HG03196 (cell line): ENCODE results near the gene SART3.
"Not testable (repeated sequence)": the region's sequence is repeated elsewhere in the genome, so short reads cannot be mapped to it uniquely, and the experiment has no call there.

ENCODE experiments used
- ATAC-seq: cut with Tn5 transposase; IDR thresholded peaks from one replicate; pipeline ENCODE4 v1.9.1; 2021; ENCODE audit not compliant: unreplicated experiment

The SART3 gene

GRCh38 chr12:108565976-108566375 lies 5.0 kb upstream of the SART3 start:
- no peak for ATAC-seq

DNA sequence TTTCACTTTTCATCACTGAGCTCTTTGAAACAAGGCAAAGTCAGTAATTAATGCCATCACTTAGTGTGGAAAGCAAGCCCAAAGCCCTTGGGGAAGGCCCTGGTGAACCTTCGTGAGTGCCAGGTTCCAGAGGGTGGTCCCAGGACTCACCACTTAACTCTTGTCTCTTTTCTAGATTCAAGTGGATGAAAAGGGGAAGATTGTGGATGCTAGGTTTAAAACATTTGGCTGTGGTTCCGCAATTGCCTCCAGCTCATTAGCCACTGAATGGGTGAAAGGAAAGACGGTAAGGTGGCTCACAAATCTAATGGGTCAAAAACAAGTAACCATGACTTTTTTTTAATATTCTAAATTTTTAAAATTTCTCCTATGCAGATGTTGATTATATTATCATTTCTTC lies 4.2 kb upstream of the SART3 start:
- no peak for ATAC-seq

DNA sequence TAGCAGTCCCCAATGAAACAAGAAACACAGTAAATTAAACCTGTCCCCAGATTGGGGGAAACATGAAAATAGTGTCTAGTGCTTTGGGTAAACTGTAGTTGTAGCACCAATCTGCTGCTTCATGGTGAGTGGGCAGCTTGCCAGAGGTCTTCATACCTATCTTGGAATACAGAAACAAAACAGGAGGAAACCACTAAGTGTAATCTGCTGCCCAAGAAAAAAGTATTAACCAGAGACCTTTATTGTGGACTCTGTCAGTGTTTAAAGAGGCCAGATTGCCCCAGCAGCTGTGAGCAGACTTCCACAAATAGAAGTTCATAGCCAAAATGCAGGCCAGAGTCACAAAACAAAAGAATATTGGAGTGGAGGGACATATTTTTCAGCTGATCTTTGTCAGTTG lies 3.8 kb upstream of the SART3 start:
- ATAC-seq: no peak

- no peak for ATAC-seq
Observed at GRCh38 chr12:108563804-108564151, 2.8 kb upstream of the SART3 start.

GRCh38 chr12:108563136-108563803 lies 2.3 kb upstream of the SART3 start:
- peak; percentile 29 for ATAC-seq

- peak; percentile 45 for ATAC-seq
Observed at GRCh38 chr12:108562348-108563135, 1.6 kb upstream of the SART3 start, which contains the start of gene ISCU. Gene ISCU, plus strand, starts transcription at chr12:108562596. Its CDS starts 27 bp downstream, at chr12:108562623.

GRCh38 chr12:108561852-108562347 lies 927 bp upstream of the SART3 start:
- ATAC-seq: peak; percentile 3

GRCh38 chr12:108560321-108560721 lies 652 bp downstream of the SART3 start:
- ATAC-seq: no peak

GRCh38 chr12:108559748-108560147 lies 1.2 kb downstream of the SART3 start:
- ATAC-seq: no peak

- no peak for ATAC-seq
Observed at GRCh38 chr12:108559007-108559655, 1.8 kb downstream of the SART3 start.

GRCh38 chr12:108555383-108555782 lies 5.6 kb downstream of the SART3 start:
- ATAC-seq: not testable (repeated sequence)

DNA sequence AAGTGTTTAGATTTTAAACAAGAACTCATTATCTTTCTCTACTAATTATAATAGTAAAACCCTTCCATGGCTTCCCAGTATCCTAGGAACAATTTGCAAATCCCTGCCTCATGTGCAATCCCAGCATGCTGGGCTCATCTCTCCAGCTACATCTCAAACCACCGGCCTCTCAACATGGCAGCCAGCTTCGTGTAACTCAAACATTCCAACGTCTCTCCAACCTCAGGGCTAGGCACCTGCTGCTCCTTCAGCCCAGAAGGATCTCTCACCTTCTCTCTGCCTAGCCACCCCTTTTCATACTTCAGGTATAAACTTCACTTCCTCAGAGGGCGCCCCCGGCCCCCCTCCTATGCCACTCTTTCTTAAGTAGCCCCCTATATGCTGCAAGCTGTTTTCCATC lies 7.2 kb downstream of the SART3 start:
- no peak for ATAC-seq

GRCh38 chr12:108551535-108551934 lies 9.4 kb downstream of the SART3 start:
- ATAC-seq: no peak

- no peak for ATAC-seq
Observed at GRCh38 chr12:108548954-108549521, 11.9 kb downstream of the SART3 start.

- no peak for ATAC-seq
Observed at GRCh38 chr12:108547686-108548085, 13.3 kb downstream of the SART3 start.

GRCh38 chr12:108543652-108544051 lies 17.3 kb downstream of the SART3 start:
- no peak for ATAC-seq

- no peak for ATAC-seq
Observed at GRCh38 chr12:108542320-108542719, 18.7 kb downstream of the SART3 start.

DNA sequence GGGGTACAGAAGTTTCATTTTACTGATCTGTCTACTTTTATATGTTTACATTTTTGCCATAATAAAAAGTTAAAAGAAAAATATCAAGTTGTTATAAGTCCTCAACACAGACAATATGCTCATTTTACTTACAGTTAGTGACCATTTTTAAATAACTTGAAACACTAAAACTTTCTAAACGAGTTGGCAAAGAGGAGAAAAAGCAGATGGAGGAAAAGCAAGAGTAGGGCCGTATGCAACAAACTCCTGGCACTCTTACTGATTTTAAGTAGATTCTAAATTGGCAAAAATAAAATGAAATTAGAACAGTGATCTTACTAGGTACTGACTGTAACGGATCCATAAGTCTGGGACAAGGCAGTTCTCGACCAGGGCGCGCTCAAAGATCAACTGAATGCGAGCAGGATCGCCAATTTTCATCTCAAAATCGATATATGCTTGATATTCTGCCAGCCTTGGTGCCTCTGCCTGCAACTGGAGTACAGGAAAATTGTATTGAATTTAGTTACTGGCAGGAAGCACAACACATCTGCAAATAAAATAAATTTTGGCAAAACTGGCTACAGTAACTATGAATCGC lies 22.3 kb downstream of the SART3 start:
- ATAC-seq: no peak

DNA sequence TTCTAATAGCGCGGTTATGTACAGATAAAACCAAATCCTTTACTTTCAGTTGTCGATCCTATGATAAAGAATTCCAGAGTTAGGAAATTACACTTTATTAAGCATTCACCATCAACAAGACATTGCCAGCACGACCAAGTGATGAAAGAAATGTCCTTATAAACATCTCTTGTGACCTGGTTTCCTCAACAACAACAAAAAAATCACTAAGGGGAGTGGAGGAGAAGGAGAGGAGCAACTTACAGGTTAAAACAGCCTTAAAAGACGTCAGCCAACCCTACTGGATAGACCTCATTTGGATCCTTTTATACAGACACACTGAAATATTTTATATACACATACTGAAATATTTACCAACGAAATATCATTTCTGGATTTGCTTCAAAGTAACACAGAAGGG lies 22.8 kb downstream of the SART3 start:
- ATAC-seq: no peak

DNA sequence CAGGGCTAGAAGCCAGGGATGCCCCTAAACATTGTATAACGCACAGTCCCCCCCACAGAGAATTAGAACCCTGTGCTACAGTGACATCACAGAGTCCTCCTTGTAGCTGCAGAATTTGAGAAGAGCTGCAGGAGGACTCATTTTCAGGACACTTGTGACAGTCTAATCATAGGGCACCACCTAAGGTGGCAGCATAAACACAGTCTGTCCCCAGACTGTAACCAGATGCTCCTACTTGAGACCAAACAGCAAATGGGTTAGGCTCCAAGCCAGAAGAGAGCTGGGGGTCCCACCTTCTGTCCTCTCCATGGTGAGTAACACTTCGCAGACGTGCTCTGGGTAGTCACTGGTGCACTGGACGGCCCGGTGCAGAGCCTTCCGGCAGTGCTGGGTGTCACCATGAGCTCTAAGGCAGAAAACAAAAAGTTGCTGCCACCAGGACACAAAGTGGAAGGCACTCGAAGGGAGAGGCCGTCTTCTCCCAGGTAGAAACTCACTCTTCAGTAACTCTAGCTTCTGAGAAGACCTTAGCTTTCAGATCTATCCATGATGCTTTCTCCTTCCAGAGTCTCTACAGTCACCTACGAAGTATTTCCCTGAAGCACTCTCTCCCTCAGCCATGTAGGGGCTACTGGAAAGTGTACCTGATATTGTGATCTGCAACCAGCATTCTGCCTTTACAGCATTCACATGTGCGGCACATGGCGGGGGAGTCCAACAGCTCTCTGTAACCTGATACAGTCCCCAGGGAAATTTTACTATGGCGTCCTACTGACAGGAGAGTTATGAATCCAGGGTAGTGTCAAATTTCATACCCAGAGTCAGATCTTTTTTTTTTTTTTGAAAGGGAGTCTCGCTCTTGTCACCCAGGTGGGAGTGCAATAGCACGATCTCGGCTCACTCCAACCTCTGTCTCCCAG lies 28.8 kb downstream of the SART3 start:
- ATAC-seq: no peak
